DMS53 treated with DMSO at 0.1 percent for 48 hours (cell line): ENCODE measurements around the gene DTD1.
A peak's percentile ranks its signal among the peaks of the same experiment; 100 is the strongest.

ENCODE experiments used
- DNase-seq: peaks from one replicate; lab custom pipeline; 2025; ENCODE audit not compliant: unreplicated experiment; lab: John Stamatoyannopoulos, UW

Gene DTD1

GRCh38 chr20:18587665-18588573 is at the start of gene DTD1:
Gene DTD1 (plus strand): TSS chr20:18588054. CDS start chr20:18588073, 19 bp downstream.
- peak; percentile 64 for DNase-seq

- no peak for DNase-seq
Measured at GRCh38 chr20:18541741-18542140, 46.1 kb upstream of the DTD1 start.

- no peak for DNase-seq
Measured at GRCh38 chr20:18543216-18543615, 44.6 kb upstream of the DTD1 start.

GRCh38 chr20:18543932-18544331 is 43.9 kb upstream of the DTD1 start:
- DNase-seq, result no peak

- no peak for DNase-seq
Measured at GRCh38 chr20:18545566-18545965, 42.3 kb upstream of the DTD1 start.

GRCh38 chr20:18548465-18548864 is 39.4 kb upstream of the DTD1 start:
- no peak for DNase-seq

- DNase-seq, result no peak
Measured at GRCh38 chr20:18553746-18554145, 34.1 kb upstream of the DTD1 start.

- DNase-seq, result peak; percentile 87
Measured at GRCh38 chr20:18566892-18567738, 20.7 kb upstream of the DTD1 start, which contains the start of gene SMIM26. Gene SMIM26 (plus strand): TSS chr20:18567432. CDS start chr20:18567479, 47 bp downstream.

GRCh38 chr20:18567739-18568091 is 20.1 kb upstream of the DTD1 start:
- DNase-seq, result no peak

- DNase-seq, result no peak
Measured at GRCh38 chr20:18571009-18571408, 16.8 kb upstream of the DTD1 start.

- no peak for DNase-seq
Measured at GRCh38 chr20:18571578-18571977, 16.3 kb upstream of the DTD1 start.

GRCh38 chr20:18577942-18578341 is 9.9 kb upstream of the DTD1 start:
- DNase-seq, result no peak

GRCh38 chr20:18578581-18578980 is 9.3 kb upstream of the DTD1 start:
- DNase-seq, result no peak

- no peak for DNase-seq
Measured at GRCh38 chr20:18580012-18580411, 7.8 kb upstream of the DTD1 start.

- peak; percentile 68 for DNase-seq
Measured at GRCh38 chr20:18585134-18585533, 2.7 kb upstream of the DTD1 start.

- DNase-seq, result no peak
Measured at GRCh38 chr20:18588574-18588933, 700 bp downstream of the DTD1 start.

- no peak for DNase-seq
Measured at GRCh38 chr20:18589941-18590674, 2.3 kb downstream of the DTD1 start.

GRCh38 chr20:18596270-18596669 is 8.4 kb downstream of the DTD1 start:
- no peak for DNase-seq

GRCh38 chr20:18609741-18610140 is 21.9 kb downstream of the DTD1 start:
- DNase-seq, result no peak

GRCh38 chr20:18611492-18611891 is 23.6 kb downstream of the DTD1 start:
- no peak for DNase-seq

GRCh38 chr20:18613553-18613952 is 25.7 kb downstream of the DTD1 start:
- no peak for DNase-seq
